Measurements from ENCODE around the gene EGR4. TPM values are rescaled to one million over a fixed set of nuclear protein-coding genes. Genes with fewer than 3 reads are reported as not detected.

The EGR4 gene
- total and polyA plus RNA-seq, 2 of the 4 experiments (the other 2 are of a cell fraction), result not detected

GRCh38 chr2:73266061-73266901, 27.1 kb downstream of the EGR4 start:
- in situ Hi-C loops (cut with MboI; ENCODE audit: low sequenced_read_pairs) (no loop called here), intact Hi-C loops (cut with micrococcal nuclease) (no loop called here), dilution Hi-C loops (cut with HindIII; ENCODE audit: low sequenced_read_pairs, unreplicated experiment) (no loop called here)
- WGBS, 2 experiments (ENCODE audit: extremely low coverage in 2 of 2, insufficient read length in 1 of 2), result 65% methylated on average over 11 of the region's 26 CpGs; no CpG with 5 or more reads in 1 of the 2 experiments
- ATAC-seq (ENCODE audit: low read depth) (peak; percentile 69), DNase-seq (peak; percentile 65)
- H2BK15ac ChIP-seq (ENCODE audit: low read depth, low read length), result no peak overlapping the region
- no peak overlapping the region for H2AK9ac ChIP-seq (replicated peaks; ENCODE audit: low read depth, low read length, poor library complexity)
- no peak overlapping the region for H3K23ac ChIP-seq (ENCODE audit: low read depth, low read length)
- no peak overlapping the region for H2AK5ac ChIP-seq (ENCODE audit: low read depth, low read length)
- H3K56ac ChIP-seq (ENCODE audit: extremely low read depth, insufficient read depth, low read length), result no peak overlapping the region
- H3K18ac ChIP-seq (ENCODE audit: low read depth, low read length), result no peak overlapping the region
- H3K27me3 ChIP-seq (ENCODE audit: control insufficient read depth, insufficient read depth, low read length), result peaks cover 25% of the 10 kb centered on the region
- no peaks in the 10 kb centered on the region for H3K79me1 ChIP-seq (ENCODE audit: low read depth in 1 of 2, low read length in 2 of 2)
- H2BK20ac ChIP-seq (ENCODE audit: low read depth, low read length), result no peak overlapping the region
- H3K27ac ChIP-seq (ENCODE audit: insufficient read depth, low read length), result no peak overlapping the region
- H2BK120ac ChIP-seq (ENCODE audit: low read depth, low read length), result no peak overlapping the region
- no peak overlapping the region for H3K9ac ChIP-seq (ENCODE audit: low read depth, low read length)
- H4K5ac ChIP-seq (ENCODE audit: low read depth, low read length), result no peak overlapping the region
- H4K91ac ChIP-seq (ENCODE audit: insufficient read depth, low read depth, low read length), result no peak overlapping the region
- no peaks in the 10 kb centered on the region for H3K4me1 ChIP-seq (ENCODE audit: control insufficient read depth, insufficient read depth, low read length)
- TF ChIP-seq RFX5 (IDR thresholded peaks at IDR 0.05; ENCODE audit: low read depth, low read length) (no peak), USF2 (IDR thresholded peaks at IDR 0.05; ENCODE audit: low read depth, low read length) (peak; percentile 39; the same call in 1 of the 2 replicates)
- H3K9me1 ChIP-seq (ENCODE audit: insufficient read depth, low read length), result peaks cover 6% of the 10 kb centered on the region; the same call in 1 of the 2 replicates
- ChIA-PET CTCF (no interaction called here), POLR2A (ENCODE audit: unreplicated experiment) (no interaction called here)
- no peak overlapping the region for H3K4me3 ChIP-seq (ENCODE audit: insufficient read depth, low read depth, low read length)
- H3K9me3 ChIP-seq (ENCODE audit: control insufficient read depth, insufficient read depth, low read length), result no peaks in the 10 kb centered on the region
- peaks cover 10% of the 10 kb centered on the region; the same call in 1 of the 2 replicates for H4K20me1 ChIP-seq (ENCODE audit: insufficient read depth, low read length)
- no peak overlapping the region for H4K8ac ChIP-seq (ENCODE audit: low read depth in 2 of 2, low read length in 2 of 2)
- no peak overlapping the region for H3K14ac ChIP-seq (replicated peaks; ENCODE audit: low read depth, low read length)
- H2BK5ac ChIP-seq (ENCODE audit: low read depth, low read length, poor library complexity, severe bottlenecking), result no peak overlapping the region
- H3K4me2 ChIP-seq (ENCODE audit: low read depth, low read length), result no peak overlapping the region
- no peak overlapping the region for H3K4ac ChIP-seq (ENCODE audit: low read depth, low read length)
- BruUV-seq (replicated peaks), result no TSS peak
- H3K36me3 ChIP-seq (ENCODE audit: control insufficient read depth, insufficient read depth, low read length), result peaks cover 3% of the 10 kb centered on the region
- H2AFZ ChIP-seq (replicated peaks; ENCODE audit: low read length, poor library complexity), result no peak overlapping the region

All from IMR-90 (cell line).